Measurements from ENCODE around the gene WDR73.

GRCh38 chr15:84599906-84600305, 54.2 kb downstream of the WDR73 start:
- TF ChIP-seq POLR2A (conservative IDR thresholded peaks at IDR 0.05), result no peak
- no peak for TF ChIP-seq RAD21 (CRISPR knock-in tag; conservative IDR thresholded peaks at IDR 0.05 in 1 of 2, IDR thresholded peaks at IDR 0.05 in 1 of 2)
- TF ChIP-seq MXI1 (IDR thresholded peaks at IDR 0.05; ENCODE audit: low read depth, low read length), result no peak
